Measurements from ENCODE around the gene FBXL7.

The FBXL7 gene

DNA sequence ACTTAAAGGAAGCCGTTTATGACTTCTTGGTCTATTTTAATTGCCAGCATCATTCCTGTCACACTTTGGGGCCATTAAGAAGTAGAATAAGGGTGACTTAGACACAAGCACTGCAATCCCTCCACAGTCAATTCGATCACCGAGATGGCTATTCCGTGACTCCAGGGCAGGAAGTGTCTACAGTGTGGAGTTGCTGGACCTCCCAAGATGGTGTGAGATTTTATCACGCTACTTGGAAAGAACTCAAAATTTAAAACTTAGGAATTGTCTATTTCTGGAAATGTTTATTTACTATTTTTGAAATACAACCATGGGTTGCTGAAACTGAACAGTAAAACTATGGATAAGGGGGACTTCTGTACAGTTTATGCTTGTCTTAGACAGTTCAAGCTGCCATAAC is 6.2 kb downstream of the FBXL7 start:
- no peak for DNase-seq

DNA sequence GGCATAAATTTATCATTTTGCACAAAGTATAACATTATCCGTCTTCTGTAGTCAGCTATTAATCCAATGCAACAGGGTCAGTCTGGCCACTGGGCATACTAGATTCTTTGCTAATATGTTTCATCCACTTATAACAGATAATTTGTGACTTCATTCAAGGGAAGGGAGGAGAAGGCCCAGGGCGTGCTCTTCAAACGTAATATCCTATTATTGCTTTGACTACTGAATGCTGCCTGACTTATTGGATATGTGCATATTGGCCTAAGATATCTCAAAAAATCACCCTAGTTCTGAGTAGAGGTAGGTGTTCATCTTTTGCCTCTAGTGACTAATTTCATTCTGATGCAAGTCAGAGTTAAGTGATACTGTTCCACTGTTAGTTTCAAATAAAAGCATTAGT is 6.9 kb downstream of the FBXL7 start:
- DNase-seq, result no peak

- no peak for DNase-seq
Observed at GRCh38 chr5:15510092-15510491, 10.1 kb downstream of the FBXL7 start.

DNA sequence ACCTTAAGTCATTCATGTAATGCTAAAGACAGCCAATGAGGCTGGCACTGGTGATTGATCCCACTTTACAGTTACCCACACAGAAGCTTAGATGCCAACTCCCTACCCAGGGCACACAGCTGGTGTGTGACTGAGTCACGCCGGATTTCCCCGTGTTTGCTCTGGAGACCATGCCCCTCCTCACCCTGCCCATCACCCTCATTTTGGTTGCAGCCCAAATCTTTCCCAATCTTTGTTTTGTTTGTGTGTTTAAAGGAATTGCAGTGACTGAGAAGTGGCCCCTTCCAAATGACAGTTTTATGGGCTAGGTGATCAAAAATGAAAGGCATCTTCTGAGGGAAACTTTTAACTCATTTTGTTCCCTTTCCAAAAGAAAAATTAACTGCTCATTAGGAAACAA is 10.9 kb downstream of the FBXL7 start:
- peak; percentile 23 for DNase-seq

- no peak for DNase-seq
Observed at GRCh38 chr5:15513431-15513830, 13.5 kb downstream of the FBXL7 start.

DNA sequence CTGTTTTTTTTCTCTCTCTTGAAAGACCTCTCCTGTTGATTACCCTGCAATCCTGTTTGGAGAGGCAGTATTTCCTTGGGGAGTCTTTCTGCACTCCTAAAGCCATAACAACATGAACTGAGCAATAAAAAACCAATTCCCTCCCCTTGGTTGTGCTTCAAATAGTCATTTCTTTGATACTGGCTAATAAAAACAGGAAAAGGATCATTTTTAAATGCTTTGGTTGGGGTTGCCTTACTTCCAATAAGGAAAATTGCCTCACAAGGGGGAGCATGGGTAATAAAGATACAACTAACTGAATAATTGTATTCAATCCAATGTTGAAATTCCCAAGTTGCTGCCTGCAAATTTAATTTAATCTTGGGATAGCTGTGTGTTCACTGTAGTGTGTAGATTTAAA is 13.9 kb downstream of the FBXL7 start:
- no peak for DNase-seq

DNA sequence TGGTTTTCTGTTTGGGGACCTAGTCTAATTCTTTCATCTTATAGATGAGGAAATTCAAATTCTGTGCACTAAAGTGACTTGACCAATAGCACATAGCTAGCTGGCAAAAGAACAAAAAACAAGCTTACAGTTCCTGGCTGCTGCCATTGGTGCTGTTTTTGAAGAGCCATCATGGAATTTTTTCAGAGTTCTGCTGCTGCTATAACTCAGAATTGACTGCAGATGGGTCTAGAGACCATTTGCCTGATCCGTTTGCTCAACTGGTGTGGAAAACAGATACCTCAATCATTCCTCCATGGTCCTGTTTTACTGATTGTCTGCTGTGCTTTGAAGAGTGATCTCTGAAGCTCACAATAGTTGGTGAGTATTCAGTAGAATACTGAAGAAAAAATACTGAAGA is 15.2 kb downstream of the FBXL7 start:
- DNase-seq, result no peak

GRCh38 chr5:15516486-15516885 is 16.5 kb downstream of the FBXL7 start:
- no peak for DNase-seq

- no peak for DNase-seq
Observed at GRCh38 chr5:15518786-15519185, 18.8 kb downstream of the FBXL7 start.

- DNase-seq, result no peak
Observed at GRCh38 chr5:15520856-15521255, 20.9 kb downstream of the FBXL7 start.

GRCh38 chr5:15521381-15522186 is 21.6 kb downstream of the FBXL7 start:
- DNase-seq, result no peak

DNA sequence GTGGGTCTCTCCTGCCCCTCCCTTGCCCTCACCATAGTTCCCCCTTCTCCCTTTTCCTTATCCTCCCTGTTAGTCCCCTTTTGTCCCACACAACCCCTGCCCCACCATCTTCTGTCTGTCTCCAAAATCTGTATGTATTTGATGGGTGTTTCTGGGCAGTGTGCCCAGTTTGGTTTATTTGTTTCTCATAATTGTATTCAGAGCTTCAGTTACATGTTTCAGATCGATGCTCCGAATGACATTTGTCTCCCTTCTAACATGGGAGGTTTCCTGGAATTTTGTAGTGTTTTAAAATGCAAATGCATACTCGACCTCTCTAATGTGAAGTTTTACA is 22.2 kb downstream of the FBXL7 start:
- peak; percentile 47 for DNase-seq

DNA sequence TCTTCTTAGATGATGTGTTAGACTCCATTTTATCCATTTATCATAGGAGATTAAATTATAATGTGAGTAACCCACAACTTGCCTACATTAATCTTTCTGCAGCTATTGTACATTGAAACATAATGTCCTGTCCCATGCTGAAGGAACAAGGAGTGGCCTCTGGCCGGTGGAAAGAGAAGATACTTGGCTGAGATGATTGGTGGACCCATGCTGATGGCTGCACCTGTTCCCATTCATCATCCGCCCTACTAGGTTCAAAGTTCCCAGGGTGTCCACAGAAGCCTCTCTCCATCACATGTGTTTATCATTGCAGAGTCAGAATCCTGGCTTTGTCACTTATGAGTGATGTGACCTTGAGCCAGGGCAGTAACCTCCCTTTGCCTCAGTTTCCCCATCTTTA is 24.7 kb downstream of the FBXL7 start:
- no peak for DNase-seq

DNA sequence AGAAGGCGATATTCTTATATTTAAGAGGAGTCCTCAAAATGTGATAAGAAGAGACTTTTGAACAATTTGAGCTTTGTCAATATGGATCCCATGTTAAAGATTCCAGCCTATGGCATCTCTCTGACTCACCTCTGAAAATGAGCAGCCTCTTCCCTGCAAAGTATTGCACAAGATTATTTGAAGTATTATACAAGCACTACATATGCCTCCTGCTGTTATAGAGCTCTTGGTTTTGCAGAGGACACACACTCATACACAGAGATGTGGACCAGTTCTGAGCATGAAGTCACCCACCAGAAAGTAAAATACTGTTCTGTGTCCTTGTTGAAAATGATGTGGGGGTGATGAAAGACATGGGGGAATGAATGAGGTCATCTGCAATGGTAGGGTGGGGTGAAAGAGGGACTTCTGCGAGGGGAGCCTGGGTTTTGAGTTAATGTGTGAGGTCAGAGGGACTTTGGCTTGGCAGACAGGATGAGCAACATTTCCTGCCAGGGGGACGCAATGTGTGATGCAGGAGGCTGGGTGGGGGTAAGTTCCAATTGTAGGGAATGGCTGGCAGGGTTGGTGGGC is 25.8 kb downstream of the FBXL7 start:
- DNase-seq, result no peak

- no peak for DNase-seq
Observed at GRCh38 chr5:15526413-15526812, 26.4 kb downstream of the FBXL7 start.

DNA sequence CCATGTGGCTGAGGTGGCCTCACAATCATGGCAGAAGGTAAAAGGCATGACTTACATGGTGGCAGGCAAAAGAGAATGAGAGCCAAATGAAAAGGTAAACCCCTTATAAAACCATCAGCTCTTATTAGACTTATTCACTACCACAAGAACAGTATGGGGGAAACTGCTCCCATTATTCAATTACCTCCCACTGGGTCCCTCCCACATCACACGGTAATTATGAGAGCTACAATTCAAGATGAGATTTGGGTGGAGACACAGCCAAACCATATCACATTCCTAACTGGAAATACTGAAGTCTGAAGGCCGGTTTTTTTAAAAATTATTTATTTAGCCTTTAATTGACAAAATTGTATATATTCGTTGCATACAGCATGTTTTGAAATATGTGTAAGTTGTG is 28.5 kb downstream of the FBXL7 start:
- DNase-seq, result no peak

DNA sequence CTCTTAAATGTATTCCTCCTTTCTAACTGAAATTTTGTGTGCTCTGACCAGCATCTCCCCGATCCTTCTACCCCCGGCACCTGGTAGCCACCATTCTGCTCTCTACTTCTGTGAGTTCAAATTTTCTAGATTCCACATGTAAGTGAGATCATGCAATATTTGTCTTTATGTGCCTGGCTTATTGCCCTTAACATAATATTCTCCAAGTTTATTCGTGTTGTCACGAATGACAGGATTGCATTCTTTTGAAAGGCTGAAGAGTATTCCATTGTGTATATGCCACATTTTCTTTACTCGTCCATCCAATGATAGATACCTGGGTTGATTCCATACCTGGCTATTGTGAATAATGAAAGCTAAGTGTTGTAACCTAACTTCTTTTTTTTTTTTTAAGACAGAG is 29.0 kb downstream of the FBXL7 start:
- DNase-seq, result no peak

GRCh38 chr5:15529821-15530220 is 29.8 kb downstream of the FBXL7 start:
- DNase-seq, result no peak

GRCh38 chr5:15533129-15533893 is 33.3 kb downstream of the FBXL7 start:
- no peak for DNase-seq

DNA sequence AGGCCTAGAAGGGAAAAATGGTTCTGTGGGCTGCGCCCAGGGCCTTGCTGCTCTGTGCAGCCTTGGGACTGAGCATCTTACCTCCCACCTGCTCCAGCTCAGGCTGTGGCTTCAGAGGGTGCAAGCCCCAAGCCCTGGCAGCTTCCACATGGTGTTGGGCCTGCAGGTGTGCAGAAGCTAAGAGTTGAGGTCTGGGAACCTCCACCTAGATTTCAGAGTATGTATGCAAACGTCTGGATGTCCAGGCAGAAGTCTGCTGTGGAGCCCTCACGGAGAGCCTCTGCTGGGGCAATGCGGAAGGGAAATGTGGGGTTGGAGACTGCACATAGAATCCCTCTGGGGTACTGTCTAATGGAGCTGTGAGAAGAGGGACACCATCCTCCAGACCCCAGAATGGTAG is 36.0 kb downstream of the FBXL7 start:
- no peak for DNase-seq

GRCh38 chr5:15538516-15538915 is 38.5 kb downstream of the FBXL7 start:
- DNase-seq, result no peak

GRCh38 chr5:15539951-15540350 is 40.0 kb downstream of the FBXL7 start:
- DNase-seq, result no peak

- no peak for DNase-seq
Observed at GRCh38 chr5:15544039-15544438, 44.1 kb downstream of the FBXL7 start.

DNA sequence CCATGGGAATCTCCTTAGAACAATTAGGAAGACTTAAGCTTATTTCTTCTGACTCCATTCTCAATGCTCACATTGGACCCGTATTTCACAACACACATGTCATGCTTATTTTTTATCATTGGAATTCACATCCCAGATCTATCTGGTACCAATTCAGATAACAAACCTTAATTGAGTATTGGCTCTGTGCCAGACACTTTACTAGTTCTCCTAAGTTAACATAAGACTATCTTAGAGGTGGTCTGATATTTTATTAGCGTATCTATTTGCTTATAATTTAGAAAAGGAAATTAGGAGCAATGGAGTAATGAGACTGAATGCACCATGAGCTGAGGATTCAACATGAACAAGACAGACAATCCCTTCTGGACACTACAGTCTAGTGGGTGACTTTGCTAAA is 45.1 kb downstream of the FBXL7 start:
- DNase-seq, result no peak
